Breast epithelium (tissue), 3 donors: ENCODE results near the gene TBC1D1.

Experiments
- CTCF ChIP-seq, 3 donors: fragments of 450-650 bp; IDR thresholded peaks; one replicate each; pipeline ENCODE4 v1.5.1; 2016 to 2017; ENCODE audit warnings: antibody characterized with exemption in 3 of 3, mild to moderate bottlenecking in 3 of 3, moderate library complexity in 3 of 3
- POLR2AphosphoS5 ChIP-seq, 3 donors: sonication (generic); formaldehyde crosslinking; IDR thresholded peaks; one replicate each; pipeline ENCODE4 v1.6.1; 2017; ENCODE audit warnings: antibody characterized with exemption in 3 of 3

GRCh38 chr4:37948542-37948941 is 57.7 kb downstream of the TBC1D1 start:
- TF ChIP-seq CTCF (IDR thresholded peaks at IDR 0.05), result no peak
- TF ChIP-seq POLR2AphosphoS5 (IDR thresholded peaks at IDR 0.05), result no peak
